GM10248 (cell line): ENCODE measurements around the gene MAP3K2.

Source experiments
- CTCF ChIA-PET: fragments of 300-600 bp; sonication (Branson Sonifier 250); formaldehyde crosslinking; extraction: SDS; loops from one replicate; lab custom pipeline; 2021; ENCODE audit warnings: antibody characterized with exemption; lab: Yijun Ruan, JAX
- POLR2A ChIA-PET: fragments of 350-650 bp; sonication (Branson Sonifier 250); formaldehyde crosslinking; extraction: SDS; loops from one replicate; lab custom pipeline; 2020; ENCODE audit warnings: antibody characterized with exemption; lab: Yijun Ruan, JAX
- DNase-seq: peaks from one replicate; pipeline ENCODE4 v3.0.0; 2012; ENCODE audit errors: extremely low spot score
- CTCF ChIP-seq: IDR thresholded peaks from 2 replicates; pipeline ENCODE4 v1.5.1; 2012; ENCODE audit warnings: mild to moderate bottlenecking, low read depth; ENCODE audit errors: extremely low read depth, missing control alignments, control extremely low read depth

MAP3K2 gene

DNA sequence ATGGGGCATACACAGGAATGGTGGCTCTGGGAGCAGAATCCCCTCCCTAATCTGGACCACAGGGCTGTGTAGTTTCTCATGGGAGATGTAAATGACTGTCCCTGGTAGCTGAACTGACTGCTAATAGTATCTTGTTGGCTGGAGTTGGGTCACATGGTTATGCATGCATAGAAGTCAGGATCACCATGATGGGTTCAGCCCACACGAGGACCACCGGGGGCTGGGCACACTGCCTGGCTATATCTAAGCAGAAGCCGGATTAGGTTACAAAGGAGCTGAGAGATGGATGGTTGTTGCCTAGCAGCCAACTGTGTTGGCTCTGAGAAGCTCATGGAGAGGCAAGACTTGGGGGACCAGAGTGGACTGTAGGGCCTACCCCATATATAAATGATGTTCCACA is 6.7 kb upstream of the MAP3K2 start:
- TF ChIP-seq CTCF, result no peak
- CTCF ChIA-PET, result interaction anchor here (0.8 to 2.8 kb wide), 4 partner anchors 9 to 85 kb away, joined by 3 to 12 read pairs (median 6); no protein-coding TSS in a partner anchor
- POLR2A ChIA-PET, result no interaction called here
- no peak for DNase-seq

DNA sequence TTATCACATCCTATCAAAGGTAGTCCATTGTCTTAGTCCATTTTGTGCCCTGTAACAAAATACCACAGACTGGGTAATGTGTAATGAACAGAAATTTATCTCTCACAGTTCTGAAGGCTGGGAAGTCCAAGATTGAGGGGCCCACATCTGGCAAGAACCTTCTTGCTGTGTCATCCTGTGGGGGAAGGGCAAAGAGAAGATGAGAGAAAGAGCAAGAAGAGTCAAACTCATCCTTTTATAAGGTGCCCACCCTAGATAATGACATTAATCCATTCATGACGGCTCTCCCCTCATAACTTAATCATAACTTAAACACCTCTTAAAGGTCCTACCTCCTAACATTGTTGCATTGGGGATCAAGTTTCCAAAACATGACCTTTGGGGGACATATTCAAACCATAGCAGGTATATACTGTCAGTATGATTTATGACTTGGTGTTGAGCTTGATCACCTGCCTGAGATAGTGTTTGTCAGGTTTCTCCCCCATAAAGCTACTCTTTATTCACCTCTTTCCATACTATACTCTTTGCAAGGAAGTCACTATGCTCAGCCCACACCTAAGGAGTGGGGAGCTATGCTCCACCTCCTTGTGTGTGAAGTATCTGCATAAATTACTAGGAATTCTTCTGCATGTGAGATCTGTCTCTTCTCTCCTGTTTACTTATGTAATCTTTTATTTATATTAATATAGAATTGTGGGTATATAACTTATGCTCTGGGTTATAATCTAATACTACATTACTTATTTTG is 5.2 kb upstream of the MAP3K2 start:
- DNase-seq, result no peak
- ChIA-PET CTCF (interaction anchor here (1.0 to 2.8 kb wide), 4 partner anchors 9 to 86 kb away, joined by 3 to 12 read pairs (median 6); no protein-coding TSS in a partner anchor), POLR2A (interaction anchor here (0.7 kb wide), 1 partner anchor 246 kb away, joined by 3 read pairs; no protein-coding TSS in a partner anchor)
- no peak for TF ChIP-seq CTCF

- DNase-seq, result no peak
- no peak for TF ChIP-seq CTCF
- ChIA-PET POLR2A (no interaction called here), CTCF (interaction anchor here (1.0 kb wide), 1 partner anchor 10 kb away, joined by 3 read pairs; no protein-coding TSS in a partner anchor)
Observed at GRCh38 chr2:127392133-127392827, 4.5 kb upstream of the MAP3K2 start.

- ChIA-PET CTCF (interaction anchor here (1.2 to 2.1 kb wide), 4 partner anchors 9 to 26 kb away, joined by 3 to 9 read pairs (median 8); no protein-coding TSS in a partner anchor), POLR2A (interaction anchor here (0.6 to 1.0 kb wide), 2 partner anchors 11 to 308 kb away, joined by 3 read pairs; no protein-coding TSS in a partner anchor)
- DNase-seq, result no peak
- no peak for TF ChIP-seq CTCF
Observed at GRCh38 chr2:127389778-127390435, 2.1 kb upstream of the MAP3K2 start.

GRCh38 chr2:127388423-127389164 is 819 bp upstream of the MAP3K2 start:
- CTCF ChIA-PET, result interaction anchor here (0.9 to 2.1 kb wide), 4 partner anchors 11 to 79 kb away, joined by 3 to 9 read pairs (median 6); no protein-coding TSS in a partner anchor
- no peak for DNase-seq
- POLR2A ChIA-PET, result interaction anchor here (1.1 kb wide), 1 partner anchor 9 kb away, joined by 3 read pairs; no protein-coding TSS in a partner anchor
- no peak for TF ChIP-seq CTCF
